GM03348 (cell line): Measurements from ENCODE around the gene SLC17A4.
A peak's percentile ranks its signal among the peaks of the same experiment; 100 is the strongest.
"Not testable (repeated sequence)": the region's sequence is repeated elsewhere in the genome, so short reads cannot be mapped to it uniquely, and the experiment has no call there.

Experiments
- DNase-seq: peaks from one replicate; pipeline ENCODE4 v3.0.0; 2012; ENCODE audit warnings: low spot score

The SLC17A4 gene

DNA sequence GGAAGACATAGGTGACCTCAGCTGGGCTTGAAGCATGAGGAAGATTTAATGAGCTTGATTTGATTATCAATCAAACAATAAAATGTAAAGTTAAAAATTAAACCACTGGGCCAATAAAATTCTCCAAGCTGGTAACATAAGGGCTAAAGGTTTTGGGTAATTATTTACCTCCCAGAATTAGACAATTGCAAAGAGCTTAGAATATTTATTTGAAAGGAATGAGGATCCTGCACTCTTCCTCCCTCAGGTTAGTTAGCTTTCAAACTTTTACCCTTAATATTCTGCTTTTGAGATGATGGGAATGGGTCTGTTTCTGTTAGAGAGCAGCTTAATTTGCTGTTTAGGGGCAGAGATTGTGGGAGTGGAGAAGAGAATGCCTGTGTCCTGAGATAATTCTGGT is at the start of gene SLC17A4:
SLC17A4 (plus strand) TSS at position 208 of the 400 bp plus-strand sequence. CDS start 7,221 bp downstream, outside the sequence.
- DNase-seq, result no peak

DNA sequence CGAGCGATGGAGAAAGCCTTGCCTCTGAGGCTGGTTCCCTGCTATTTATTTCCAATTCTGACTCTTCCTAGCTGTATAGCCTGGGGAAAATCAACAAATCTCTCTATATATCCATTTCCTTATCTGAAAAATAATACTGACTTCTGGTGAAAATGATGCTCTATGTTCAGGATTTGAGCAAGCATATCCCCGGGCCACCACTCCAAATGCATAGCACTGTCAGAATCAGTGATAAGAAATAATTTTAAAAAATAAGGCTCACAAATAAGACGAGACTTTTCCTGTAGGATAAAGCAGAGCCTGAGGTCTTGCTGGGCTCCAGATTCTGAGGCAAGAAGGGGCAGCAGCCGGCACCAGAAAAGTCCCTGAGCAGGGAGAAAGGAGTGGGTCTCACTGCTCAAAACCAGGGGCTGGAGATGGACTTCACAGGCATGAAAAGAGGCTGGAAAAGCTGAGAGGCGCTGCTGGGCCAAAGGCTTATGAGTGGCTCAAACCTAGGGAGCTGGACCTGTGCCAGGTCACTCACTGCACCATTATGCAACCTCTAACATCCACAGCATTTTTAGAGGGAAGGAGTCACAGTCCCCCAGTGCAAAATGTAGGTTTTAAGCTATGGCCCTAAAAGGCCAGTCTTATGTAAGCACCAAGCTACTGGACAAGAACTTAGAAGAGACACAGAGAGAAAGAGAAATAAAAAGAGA is 48.1 kb upstream of the SLC17A4 start:
- DNase-seq, result no peak

GRCh38 chr6:25709761-25710160 is 44.8 kb upstream of the SLC17A4 start:
- DNase-seq, result no peak

DNA sequence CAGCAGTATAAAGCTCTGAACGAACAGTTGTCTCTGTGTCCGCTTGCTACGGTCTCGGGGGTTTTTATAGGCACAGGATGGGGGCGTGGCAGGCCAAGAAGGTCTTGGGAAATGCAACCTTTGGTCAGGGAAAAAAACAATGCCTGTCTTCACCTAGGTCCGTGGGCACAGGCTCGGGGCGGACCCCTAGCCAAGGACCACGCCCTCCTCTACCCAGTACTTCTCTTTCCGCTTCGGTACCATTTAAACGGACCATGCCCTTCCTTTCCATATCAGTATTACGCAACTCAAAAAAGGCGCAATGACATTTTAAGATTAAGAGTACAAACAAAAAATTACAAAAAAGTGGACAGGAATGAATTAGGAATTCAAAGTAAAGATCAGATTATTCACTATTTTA is 44.3 kb upstream of the SLC17A4 start:
- DNase-seq, result no peak

GRCh38 chr6:25713824-25714223 is 40.7 kb upstream of the SLC17A4 start:
- no peak for DNase-seq

DNA sequence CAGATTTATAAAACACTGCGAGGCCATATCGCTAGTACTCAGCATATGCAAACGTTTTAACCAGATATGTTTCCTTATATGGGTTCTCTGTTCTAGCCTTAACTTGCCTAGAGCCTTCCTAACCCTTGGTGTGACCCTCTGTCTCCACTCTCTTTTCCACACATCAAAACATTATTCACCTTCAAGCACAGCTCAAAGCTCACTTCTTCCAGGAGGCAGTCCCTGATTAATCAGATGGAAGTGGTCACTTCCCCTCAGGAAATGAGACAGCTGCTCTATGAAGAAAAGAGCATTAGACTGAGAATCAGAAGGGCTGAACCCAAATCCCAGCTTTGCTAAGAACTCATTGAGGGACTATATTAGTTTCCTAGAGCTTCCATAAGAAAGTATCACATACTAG is 39.8 kb upstream of the SLC17A4 start:
- DNase-seq, result no peak

DNA sequence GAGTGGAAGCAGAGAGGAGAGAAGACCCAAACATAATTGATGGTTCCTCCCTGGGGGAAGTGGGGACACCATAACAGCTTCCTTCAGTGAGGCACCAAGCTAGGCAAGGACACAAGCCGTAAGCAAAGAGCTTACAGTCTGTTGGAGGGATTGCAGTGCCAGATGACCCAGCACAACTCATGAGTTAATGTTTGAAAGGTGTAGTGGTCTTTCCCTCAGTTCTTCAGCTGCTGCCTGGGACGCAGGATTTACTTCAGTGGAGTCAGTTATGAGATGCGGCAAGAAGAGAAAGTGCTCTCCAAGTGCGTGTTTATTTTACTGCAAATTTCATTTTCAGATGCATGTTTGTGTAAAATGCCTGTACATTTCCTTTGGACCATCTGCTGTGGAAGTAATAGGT is 38.7 kb upstream of the SLC17A4 start:
- DNase-seq, result no peak

DNA sequence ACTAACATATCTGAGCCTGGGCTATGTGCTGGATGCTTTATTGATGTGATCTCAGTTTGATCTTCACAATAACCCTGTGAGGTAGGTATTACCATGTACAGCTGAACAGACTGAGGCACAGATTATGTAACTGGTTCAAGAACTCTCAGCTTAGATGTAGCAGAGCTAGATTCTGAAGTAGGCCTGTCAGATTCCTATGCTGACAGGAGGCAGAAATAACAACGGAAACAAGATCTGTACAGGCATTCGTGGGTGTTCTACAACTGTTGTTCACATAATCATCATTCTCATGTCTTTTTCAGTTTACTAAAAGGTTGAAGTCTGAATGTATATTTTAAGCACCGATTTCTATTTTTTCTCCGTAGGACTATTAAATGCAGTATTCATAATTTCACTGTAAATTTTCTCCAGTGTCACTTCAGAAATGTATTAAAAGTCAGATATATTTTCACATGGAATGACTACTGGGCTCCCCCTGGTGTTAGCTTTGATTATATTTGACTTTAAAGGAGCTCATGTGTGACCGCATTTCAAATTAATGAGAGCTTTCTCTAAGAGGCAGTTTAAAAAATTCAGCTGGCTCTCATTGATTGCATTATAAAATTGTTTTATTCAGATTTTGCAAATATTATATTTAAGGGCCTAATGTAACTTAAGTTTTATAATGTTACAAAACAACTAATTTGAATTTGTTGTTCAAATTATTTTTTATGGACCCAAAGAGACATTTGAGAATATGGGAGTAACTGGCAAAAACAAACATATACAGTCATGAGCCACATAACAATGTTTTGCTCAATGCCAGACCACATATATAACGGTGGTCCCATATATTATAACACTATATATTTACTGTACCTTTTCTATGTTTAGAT is 36.4 kb upstream of the SLC17A4 start:
- peak; percentile 61 for DNase-seq

- no peak for DNase-seq
Observed at GRCh38 chr6:25726122-25726911, 28.2 kb upstream of the SLC17A4 start.

DNA sequence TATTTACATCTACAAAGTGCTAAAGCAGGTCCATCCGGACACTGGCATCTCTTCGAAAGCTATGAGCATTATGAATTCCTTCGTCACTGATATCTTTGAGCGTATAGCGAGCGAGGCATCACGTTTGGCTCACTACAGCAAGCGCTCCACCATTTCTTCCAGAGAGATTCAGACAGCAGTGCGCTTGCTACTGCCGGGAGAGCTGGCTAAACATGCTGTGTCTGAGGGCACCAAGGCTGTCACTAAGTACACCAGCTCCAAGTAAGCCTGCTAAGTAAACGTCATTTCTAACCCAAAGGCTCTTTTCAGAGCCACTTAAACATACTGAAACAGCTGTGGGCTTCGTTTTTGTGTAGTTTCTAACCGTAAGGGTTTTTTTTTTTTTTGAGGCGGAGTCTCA is 27.5 kb upstream of the SLC17A4 start:
- no peak for DNase-seq

GRCh38 chr6:25730907-25731306 is 23.6 kb upstream of the SLC17A4 start:
- DNase-seq, result no peak

- no peak for DNase-seq
Observed at GRCh38 chr6:25731721-25732120, 22.8 kb upstream of the SLC17A4 start.

GRCh38 chr6:25732468-25733198 is 21.9 kb upstream of the SLC17A4 start:
- DNase-seq, result no peak

- no peak for DNase-seq
Observed at GRCh38 chr6:25735261-25735660, 19.3 kb upstream of the SLC17A4 start.

GRCh38 chr6:25743868-25744267 is 10.7 kb upstream of the SLC17A4 start:
- DNase-seq, result no peak

- no peak for DNase-seq
Observed at GRCh38 chr6:25745836-25746235, 8.7 kb upstream of the SLC17A4 start.

GRCh38 chr6:25746968-25747367 is 7.6 kb upstream of the SLC17A4 start:
- no peak for DNase-seq

DNA sequence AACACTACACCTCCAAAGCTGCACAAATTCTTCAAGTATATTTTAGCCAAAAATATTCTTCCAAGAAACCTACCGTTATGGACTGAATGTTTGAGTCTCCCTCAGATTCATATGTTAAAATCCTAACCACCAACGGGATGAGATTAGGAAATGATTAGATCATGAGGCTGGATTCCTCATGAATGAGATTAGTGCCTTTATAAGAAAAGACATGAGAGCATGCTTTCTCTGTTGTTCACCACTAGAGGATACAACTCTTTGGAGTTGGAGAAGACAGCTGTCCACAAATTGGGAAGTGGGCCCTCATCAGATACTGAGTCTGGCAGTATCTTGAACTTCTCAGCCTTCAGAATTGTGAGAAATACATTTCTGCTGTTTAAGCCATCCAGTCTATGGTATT is 7.1 kb upstream of the SLC17A4 start:
- no peak for DNase-seq

DNA sequence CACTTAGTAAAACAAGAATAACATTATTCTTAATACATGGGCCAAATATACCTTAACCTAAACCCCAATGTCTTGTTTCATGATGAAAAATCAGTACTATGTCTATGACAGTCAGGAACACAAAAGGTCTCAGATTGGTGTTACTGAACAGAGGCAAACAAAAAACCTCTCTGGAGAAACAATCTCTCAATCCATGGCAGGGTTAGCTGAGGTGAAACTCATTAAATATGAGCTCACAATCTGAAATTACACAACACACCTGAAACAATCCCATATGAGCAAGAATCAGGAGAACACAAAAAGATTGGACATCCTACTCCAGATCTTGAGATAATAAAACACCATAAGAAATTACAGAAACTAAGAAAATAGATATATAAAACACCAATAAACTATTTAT is 6.5 kb upstream of the SLC17A4 start:
- DNase-seq, result no peak

- DNase-seq, result not testable (repeated sequence)
Observed at GRCh38 chr6:25748601-25749517, 5.7 kb upstream of the SLC17A4 start.

DNA sequence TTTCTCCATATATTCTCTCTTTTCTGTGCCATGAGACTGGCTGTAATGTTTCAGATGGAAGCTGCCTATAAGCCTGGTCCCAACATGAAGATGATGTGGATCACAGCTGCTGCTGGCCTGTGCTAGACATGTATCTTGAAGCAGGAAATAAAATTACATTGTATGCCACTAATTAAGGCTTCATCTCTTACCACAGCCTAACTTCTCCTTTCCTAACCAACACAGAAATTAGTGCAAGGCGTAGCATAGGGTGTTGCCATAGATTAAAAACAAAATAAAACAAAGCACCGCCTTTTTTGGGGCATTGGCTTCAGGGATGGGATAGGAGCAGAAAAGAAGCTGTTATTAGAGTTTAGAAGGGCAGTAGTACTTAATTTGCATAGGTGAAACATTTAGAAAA is 4.7 kb upstream of the SLC17A4 start:
- DNase-seq, result no peak
